Stomach (tissue), 9 donors: ENCODE data around the gene ATG13. TPM values are rescaled to one million over a fixed set of nuclear protein-coding genes. Genes with fewer than 3 reads are reported as not detected.
A peak's percentile ranks its signal among the peaks of the same experiment; 100 is the strongest.

ENCODE experiments used
- DNase-seq, 2 donors: peaks; one replicate each; pipeline versions ENCODE4 v3.0.0 to v3.0.0-alpha.2; 2013 to 2019
- H3K27ac ChIP-seq, 5 donors: fragments of 200-600 bp in 4 of 5; sonication (generic) in 4 of 5; one replicate each; pipeline ENCODE4 v1.5.1; 2013 to 2019; ENCODE audit warnings: mild to moderate bottlenecking in 1 of 5, moderate library complexity in 1 of 5
- H3K27me3 ChIP-seq, 3 donors: fragments of 200-600 bp; sonication (generic); one replicate each; pipeline ENCODE4 v1.5.1; 2017 to 2019; ENCODE audit warnings: mixed run types in 1 of 3
- H3K36me3 ChIP-seq, 4 donors: fragments of 200-600 bp; sonication (generic); 1 replicate in 3 of 4; 2 replicates in 1 of 4; pipeline ENCODE4 v1.5.1; 2016 to 2019
- H3K4me1 ChIP-seq, 4 donors: fragments of 200-600 bp; sonication (generic); one replicate each; pipeline ENCODE4 v1.5.1; 2016 to 2019
- H3K4me3 ChIP-seq, 4 donors: fragments of 200-600 bp; sonication (generic) in 3 of 4; one replicate each; pipeline ENCODE4 v1.5.1; 2016 to 2019; ENCODE audit warnings: mild to moderate bottlenecking in 1 of 4
- H3K9me3 ChIP-seq, 4 donors: fragments of 200-600 bp; sonication (generic); one replicate each; pipeline ENCODE4 v1.5.1; 2016 to 2019
- EP300 ChIP-seq: sonication (generic); formaldehyde crosslinking; IDR thresholded peaks from one replicate; pipeline ENCODE4 v1.6.1; 2017; ENCODE audit warnings: antibody characterized with exemption
- POLR2A ChIP-seq, 4 donors: fragments of 450-650 bp; IDR thresholded peaks; one replicate each; pipeline ENCODE4 v1.6.1; 2016; ENCODE audit warnings: antibody characterized with exemption in 4 of 4, control low read depth in 2 of 4, mild to moderate bottlenecking in 1 of 4, moderate library complexity in 1 of 4
- POLR2AphosphoS5 ChIP-seq, 3 donors: sonication (generic); formaldehyde crosslinking; IDR thresholded peaks; one replicate each; pipeline ENCODE4 v1.6.1; 2016; ENCODE audit warnings: antibody characterized with exemption in 3 of 3
- WGBS, 5 donors: extraction: QIAGEN DNeasy Blood & Tissue Kit in 3 of 5; methylation state at CpG; one replicate each; pipeline versions ENCODE4 v1.1.5 to v1.1.7; 2013 to 2018; 5-methylcytosine and 5-hydroxymethylcytosine counted together
- intact Hi-C: fragments of 100-400 bp; cut with DNase I; formaldehyde crosslinking; loops from one replicate; pipeline ENCODE4 v1.15.1; 2023; ENCODE audit warnings: low total_unique reads
- polyA plus RNA-seq, 3 donors: library from polyadenylated mRNA; stranded (reverse); fragments of 200-250 nt; gene quantifications; one replicate each; pipeline ENCODE4 v1.2.3, GENCODE V29; 2013
- total RNA-seq, 5 donors: library from RNA; depleted of rRNA; stranded (reverse); fragments of >200 nt; gene quantifications; one replicate each; pipeline versions ENCODE4 v1.1.0 to v1.2.3, GENCODE V29; 2014 to 2016
- TF ChIP-seq, protein P1 (sequence below), 7 experiments: fragments of 450-650 bp in 4 of 7; fragments of 200-600 bp in 3 of 7; sonication (generic) in 3 of 7; IDR thresholded peaks; one replicate each; pipeline ENCODE4 v1.5.1; 2016 to 2019; ENCODE audit warnings: antibody characterized with exemption in 7 of 7, control low read depth in 2 of 7, mild to moderate bottlenecking in 1 of 7
- donor health status: healthy with polysubstance abuse.
- donor health status: Bipolar disorder and iron deficiency.
- donor health status: healthy.

Gene ATG13
- total and polyA plus RNA-seq, 8 donors = 17.3 to 286 (median 104) TPM

DNA sequence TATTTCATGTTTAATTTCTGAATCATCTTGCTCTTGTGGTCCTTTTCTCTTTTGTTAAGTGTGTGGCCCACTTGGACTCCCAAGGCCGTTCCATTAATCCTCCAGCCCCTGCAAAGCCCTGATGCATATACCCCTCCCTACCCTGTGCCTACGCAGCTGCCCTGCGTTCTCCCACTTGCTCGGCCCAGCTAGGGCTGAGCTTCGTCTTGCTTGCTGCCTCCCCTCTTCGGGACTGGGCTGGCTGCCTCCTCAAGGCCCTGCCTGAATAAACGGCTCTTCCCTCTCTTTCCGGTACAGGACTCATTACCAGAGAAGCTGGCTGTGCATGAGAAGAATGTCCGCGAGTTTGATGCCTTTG is 54.6 kb downstream of the ATG13 start:
- intact Hi-C loops = no loop called here
- peaks cover 50 to 81% (median 79%) of the 10 kb centered on the region in 4 donors for H3K36me3 ChIP-seq

DNA sequence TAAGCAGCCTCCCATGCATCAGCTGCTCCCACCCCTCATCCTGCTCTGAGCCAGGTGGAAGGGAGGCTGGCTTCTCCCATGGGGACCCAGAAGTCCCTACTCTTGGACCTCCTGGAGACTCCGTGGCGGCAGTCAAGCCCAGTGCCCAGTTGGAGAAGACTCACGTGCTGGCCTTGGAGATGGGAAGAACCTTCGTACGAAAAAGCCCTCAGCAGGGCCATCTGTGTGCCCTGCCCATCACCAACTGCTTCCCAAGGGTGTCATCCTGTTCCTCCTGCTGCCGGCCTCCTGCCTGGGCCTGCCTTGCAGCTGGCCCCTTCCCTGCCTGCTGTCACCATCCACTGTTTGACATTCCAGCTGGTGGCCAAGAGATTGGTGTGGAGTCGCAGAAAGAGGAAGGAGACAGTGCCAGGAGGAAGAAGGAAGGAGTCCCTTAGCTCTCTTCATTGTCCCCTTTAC is 55.1 kb downstream of the ATG13 start:
- Histone ChIP-seq H3K36me3 (peaks cover 55 to 81% (median 79%) of the 10 kb centered on the region in 4 donors), H3K4me1 (peaks cover 22 to 84% (median 46%) of the 10 kb centered on the region in 4 donors), H3K27me3 (no peaks in the 10 kb centered on the region), H3K4me3 (no peak overlapping the region), H3K9me3 (no peaks in the 10 kb centered on the region), H3K27ac (peak overlapping the region in 4 of 5 donors; percentile 15 to 91 (median 82))
- no peak for DNase-seq
- intact Hi-C loops = no loop called here
- TF ChIP-seq POLR2A (IDR thresholded peaks at IDR 0.05) (no peak), POLR2AphosphoS5 (IDR thresholded peaks at IDR 0.05) (no peak), EP300 (no peak)
- TF ChIP-seq, protein P1, sequence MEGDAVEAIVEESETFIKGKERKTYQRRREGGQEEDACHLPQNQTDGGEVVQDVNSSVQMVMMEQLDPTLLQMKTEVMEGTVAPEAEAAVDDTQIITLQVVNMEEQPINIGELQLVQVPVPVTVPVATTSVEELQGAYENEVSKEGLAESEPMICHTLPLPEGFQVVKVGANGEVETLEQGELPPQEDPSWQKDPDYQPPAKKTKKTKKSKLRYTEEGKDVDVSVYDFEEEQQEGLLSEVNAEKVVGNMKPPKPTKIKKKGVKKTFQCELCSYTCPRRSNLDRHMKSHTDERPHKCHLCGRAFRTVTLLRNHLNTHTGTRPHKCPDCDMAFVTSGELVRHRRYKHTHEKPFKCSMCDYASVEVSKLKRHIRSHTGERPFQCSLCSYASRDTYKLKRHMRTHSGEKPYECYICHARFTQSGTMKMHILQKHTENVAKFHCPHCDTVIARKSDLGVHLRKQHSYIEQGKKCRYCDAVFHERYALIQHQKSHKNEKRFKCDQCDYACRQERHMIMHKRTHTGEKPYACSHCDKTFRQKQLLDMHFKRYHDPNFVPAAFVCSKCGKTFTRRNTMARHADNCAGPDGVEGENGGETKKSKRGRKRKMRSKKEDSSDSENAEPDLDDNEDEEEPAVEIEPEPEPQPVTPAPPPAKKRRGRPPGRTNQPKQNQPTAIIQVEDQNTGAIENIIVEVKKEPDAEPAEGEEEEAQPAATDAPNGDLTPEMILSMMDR (IDR thresholded peaks at IDR 0.05) = no peak
- WGBS, 5 donors = 69 to 92% (median 78%) methylated on average over 6 to 7 of the region's 7 CpGs

More for the DNA sequence above, 54.6 kb downstream of the ATG13 start:
- H3K27ac ChIP-seq = peak overlapping the region in 3 of 5 donors; percentile 45 to 91 (median 84)
- DNase-seq = no peak
- H3K4me1 ChIP-seq = peaks cover 22 to 84% (median 44%) of the 10 kb centered on the region in 4 donors
- no peaks in the 10 kb centered on the region for H3K9me3 ChIP-seq
- whole genome bisulfite sequencing, 5 donors = 85 to 94% (median 90%) methylated on average over 10 of the region's 10 CpGs
- TF ChIP-seq EP300 (no peak), POLR2A (IDR thresholded peaks at IDR 0.05) (no peak), POLR2AphosphoS5 (IDR thresholded peaks at IDR 0.05) (no peak)
- TF ChIP-seq, protein P1 (IDR thresholded peaks at IDR 0.05) = no peak
- H3K27me3 ChIP-seq = no peaks in the 10 kb centered on the region
- H3K4me3 ChIP-seq = no peak overlapping the region

DNA sequence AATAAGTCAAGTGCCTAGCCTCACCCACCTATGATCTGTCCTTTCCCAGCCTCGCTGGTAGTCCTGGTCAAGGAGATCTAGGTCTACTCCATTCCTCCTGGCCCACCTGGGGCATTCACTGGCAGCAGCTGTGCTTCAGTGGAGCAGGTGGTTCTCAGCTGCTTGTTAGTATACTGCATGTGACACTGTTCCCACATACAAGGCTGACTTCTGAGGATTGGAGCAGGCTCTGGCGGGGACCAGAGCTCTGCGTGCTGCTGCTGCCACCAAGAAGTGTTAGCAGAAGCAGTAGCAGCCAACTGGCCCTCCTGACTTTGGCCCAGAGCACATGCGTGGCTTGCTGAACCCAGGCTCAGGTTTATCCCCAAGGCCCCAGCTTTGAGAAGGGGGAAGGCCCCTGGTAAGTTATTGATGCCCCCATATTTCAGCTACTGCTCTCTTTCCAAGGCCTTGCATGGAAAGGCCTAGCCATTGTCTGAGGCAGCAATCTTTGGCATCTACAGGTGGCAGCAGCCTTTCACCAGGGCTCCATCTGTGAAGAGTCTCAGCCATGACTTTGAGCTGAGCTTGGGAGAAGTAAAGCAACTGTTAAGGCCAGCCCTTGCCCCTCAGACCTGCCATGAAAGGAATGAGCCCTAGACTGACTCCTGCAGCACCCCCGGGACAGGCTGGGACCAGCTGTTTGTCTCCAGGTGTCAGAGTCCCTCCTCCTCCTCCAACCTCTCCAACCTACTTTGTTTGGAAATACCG is 56.5 kb downstream of the ATG13 start:
- Histone ChIP-seq H3K4me3 (no peak overlapping the region), H3K27ac (peak overlapping the region; percentile 2 to 91 (median 84)), H3K36me3 (peaks cover 54 to 81% (median 79%) of the 10 kb centered on the region in 4 donors), H3K4me1 (peaks cover 22 to 85% (median 46%) of the 10 kb centered on the region in 4 donors), H3K27me3 (no peaks in the 10 kb centered on the region), H3K9me3 (no peaks in the 10 kb centered on the region)
- WGBS, 5 donors = 50 to 74% (median 67%) methylated on average over 3 to 6 of the region's 6 CpGs
- intact Hi-C loops = no loop called here
- DNase-seq = no peak
- no peak for TF ChIP-seq POLR2A (IDR thresholded peaks at IDR 0.05)
- TF ChIP-seq EP300 = no peak
- TF ChIP-seq, protein P1 (IDR thresholded peaks at IDR 0.05) = no peak
- TF ChIP-seq POLR2AphosphoS5 (IDR thresholded peaks at IDR 0.05) = no peak

DNA sequence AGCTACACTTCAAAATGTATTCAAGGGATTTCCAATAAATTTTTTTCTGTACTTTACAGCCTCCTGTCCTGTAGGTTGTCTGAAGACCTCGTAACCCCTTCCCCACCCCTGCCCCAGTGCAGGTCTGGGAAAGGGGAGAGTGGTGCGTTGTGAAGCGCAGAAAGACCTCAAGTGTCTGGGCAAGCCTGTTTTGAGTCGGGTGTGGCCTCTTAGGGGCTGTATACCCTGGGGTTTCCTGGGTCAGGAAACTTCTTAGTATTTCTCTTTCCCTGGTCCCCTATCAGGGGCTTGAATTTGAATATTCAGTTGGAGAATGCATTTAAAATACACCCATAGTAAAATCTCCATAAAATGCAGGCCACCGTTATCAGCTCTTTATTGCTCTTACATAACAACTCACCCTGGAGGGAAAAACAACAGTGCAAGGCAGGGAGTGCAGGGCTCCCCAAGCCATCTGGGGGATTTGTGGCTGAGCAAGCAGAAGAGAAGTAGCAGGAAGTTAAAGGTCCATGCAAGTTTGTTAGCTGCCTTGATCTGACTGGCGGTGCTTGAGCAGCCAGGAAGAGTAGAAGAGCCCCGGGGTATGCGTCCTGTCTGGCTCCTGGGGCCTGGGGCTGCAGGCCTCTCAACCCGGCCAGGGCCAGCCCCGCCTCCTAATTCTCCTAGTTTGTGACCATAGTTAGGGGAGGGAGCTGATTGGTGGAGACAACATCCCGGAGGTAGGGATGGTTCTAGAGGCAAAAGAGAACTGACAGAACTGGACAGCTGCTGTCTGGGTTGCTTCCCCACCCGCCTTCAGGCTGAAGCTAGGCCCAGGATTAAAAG is 57.3 kb downstream of the ATG13 start:
- 37 to 46% (median 41%) methylated on average over 12 of the region's 12 CpGs for WGBS, 5 donors
- no peaks in the 10 kb centered on the region for H3K9me3 ChIP-seq
- TF ChIP-seq POLR2A (IDR thresholded peaks at IDR 0.05) (no peak), EP300 (no peak), POLR2AphosphoS5 (IDR thresholded peaks at IDR 0.05) (no peak)
- TF ChIP-seq, protein P1 (IDR thresholded peaks at IDR 0.05) = no peak
- intact Hi-C loops = no loop called here
- H3K4me3 ChIP-seq = no peak overlapping the region
- peaks cover 54 to 81% (median 79%) of the 10 kb centered on the region in 4 donors for H3K36me3 ChIP-seq
- peaks cover 22 to 80% (median 46%) of the 10 kb centered on the region in 4 donors for H3K4me1 ChIP-seq
- H3K27me3 ChIP-seq = no peaks in the 10 kb centered on the region
- DNase-seq = peak in 1 of 2 donors; percentile 63
- peak overlapping the region; percentile 80 to 91 (median 84) for H3K27ac ChIP-seq
